ENCODE results near the gene RPLP2. TPM values are rescaled to one million over a fixed set of nuclear protein-coding genes. Genes with fewer than 3 reads are reported as not detected.
A peak's percentile ranks its signal among the peaks of the same experiment; 100 is the strongest.

Gene RPLP2
- total RNA-seq, 1 donor from 2014 or later: 2,188 TPM

- peaks cover 11% of the 10 kb centered on the region for H3K27me3 Mint-ChIP-seq (ENCODE audit: unreplicated experiment)
Measured at GRCh38 chr11:792535-792821, 17.3 kb upstream of the RPLP2 start.

GRCh38 chr11:792873-793272 is 16.9 kb upstream of the RPLP2 start:
- no peaks in the 10 kb centered on the region for H3K9me3 Mint-ChIP-seq (ENCODE audit: unreplicated experiment)
- H3K4me1 Mint-ChIP-seq (ENCODE audit: unreplicated experiment): no peaks in the 10 kb centered on the region
- no peaks in the 10 kb centered on the region for H3K36me3 Mint-ChIP-seq (ENCODE audit: low read depth, unreplicated experiment)
- H3K27me3 Mint-ChIP-seq (ENCODE audit: unreplicated experiment): peaks cover 10% of the 10 kb centered on the region
- no peak for TF ChIP-seq CTCF (IDR thresholded peaks at IDR 0.05; ENCODE audit: unreplicated experiment)
- H3K27ac Mint-ChIP-seq (ENCODE audit: unreplicated experiment): no peak overlapping the region
- no peak overlapping the region for H3K4me3 Mint-ChIP-seq (ENCODE audit: unreplicated experiment)
- no peak for DNase-seq (ENCODE audit: low spot score)

More at GRCh38 chr11:792535-792821, 17.3 kb upstream of the RPLP2 start:
- no peaks in the 10 kb centered on the region for H3K36me3 Mint-ChIP-seq (ENCODE audit: low read depth, unreplicated experiment)
- no peak overlapping the region for H3K27ac Mint-ChIP-seq (ENCODE audit: unreplicated experiment)
- TF ChIP-seq CTCF (IDR thresholded peaks at IDR 0.05; ENCODE audit: unreplicated experiment): no peak
- H3K4me1 Mint-ChIP-seq (ENCODE audit: unreplicated experiment): no peaks in the 10 kb centered on the region
- H3K9me3 Mint-ChIP-seq (ENCODE audit: unreplicated experiment): no peaks in the 10 kb centered on the region
- DNase-seq (ENCODE audit: low spot score): no peak
- no peak overlapping the region for H3K4me3 Mint-ChIP-seq (ENCODE audit: unreplicated experiment)

- H3K4me3 Mint-ChIP-seq (ENCODE audit: unreplicated experiment): no peak overlapping the region
- no peak for DNase-seq (ENCODE audit: low spot score)
- no peaks in the 10 kb centered on the region for H3K36me3 Mint-ChIP-seq (ENCODE audit: low read depth, unreplicated experiment)
- TF ChIP-seq CTCF (IDR thresholded peaks at IDR 0.05; ENCODE audit: unreplicated experiment): no peak
- H3K27me3 Mint-ChIP-seq (ENCODE audit: unreplicated experiment): peaks cover 9% of the 10 kb centered on the region
- no peaks in the 10 kb centered on the region for H3K9me3 Mint-ChIP-seq (ENCODE audit: unreplicated experiment)
- no peaks in the 10 kb centered on the region for H3K4me1 Mint-ChIP-seq (ENCODE audit: unreplicated experiment)
- no peak overlapping the region for H3K27ac Mint-ChIP-seq (ENCODE audit: unreplicated experiment)
Measured at GRCh38 chr11:793556-793955, 16.2 kb upstream of the RPLP2 start.

GRCh38 chr11:794013-794765 is 15.6 kb upstream of the RPLP2 start:
- H3K27me3 Mint-ChIP-seq (ENCODE audit: unreplicated experiment): peaks cover 9% of the 10 kb centered on the region
- TF ChIP-seq CTCF (IDR thresholded peaks at IDR 0.05; ENCODE audit: unreplicated experiment): no peak
- no peak overlapping the region for H3K4me3 Mint-ChIP-seq (ENCODE audit: unreplicated experiment)
- no peaks in the 10 kb centered on the region for H3K4me1 Mint-ChIP-seq (ENCODE audit: unreplicated experiment)
- H3K27ac Mint-ChIP-seq (ENCODE audit: unreplicated experiment): no peak overlapping the region
- H3K9me3 Mint-ChIP-seq (ENCODE audit: unreplicated experiment): no peaks in the 10 kb centered on the region
- no peak for DNase-seq (ENCODE audit: low spot score)
- no peaks in the 10 kb centered on the region for H3K36me3 Mint-ChIP-seq (ENCODE audit: low read depth, unreplicated experiment)

- H3K4me3 Mint-ChIP-seq (ENCODE audit: unreplicated experiment): peak overlapping the region; percentile 31
- no peak for TF ChIP-seq CTCF (IDR thresholded peaks at IDR 0.05; ENCODE audit: unreplicated experiment)
- H3K36me3 Mint-ChIP-seq (ENCODE audit: low read depth, unreplicated experiment): no peaks in the 10 kb centered on the region
- no peak overlapping the region for H3K27ac Mint-ChIP-seq (ENCODE audit: unreplicated experiment)
- no peaks in the 10 kb centered on the region for H3K4me1 Mint-ChIP-seq (ENCODE audit: unreplicated experiment)
- no peak for DNase-seq (ENCODE audit: low spot score)
- peaks cover 9% of the 10 kb centered on the region for H3K27me3 Mint-ChIP-seq (ENCODE audit: unreplicated experiment)
- no peaks in the 10 kb centered on the region for H3K9me3 Mint-ChIP-seq (ENCODE audit: unreplicated experiment)
Measured at GRCh38 chr11:794766-795633, 14.8 kb upstream of the RPLP2 start.

Data from endothelial cell (in vitro differentiated cells).